ENCODE measurements around the gene WNT2B. TPM values are rescaled to one million over a fixed set of nuclear protein-coding genes. Genes with fewer than 3 reads are reported as not detected.

The WNT2B gene
- total RNA-seq, 1 donor from 2014 or later: 0.27 TPM

DNA sequence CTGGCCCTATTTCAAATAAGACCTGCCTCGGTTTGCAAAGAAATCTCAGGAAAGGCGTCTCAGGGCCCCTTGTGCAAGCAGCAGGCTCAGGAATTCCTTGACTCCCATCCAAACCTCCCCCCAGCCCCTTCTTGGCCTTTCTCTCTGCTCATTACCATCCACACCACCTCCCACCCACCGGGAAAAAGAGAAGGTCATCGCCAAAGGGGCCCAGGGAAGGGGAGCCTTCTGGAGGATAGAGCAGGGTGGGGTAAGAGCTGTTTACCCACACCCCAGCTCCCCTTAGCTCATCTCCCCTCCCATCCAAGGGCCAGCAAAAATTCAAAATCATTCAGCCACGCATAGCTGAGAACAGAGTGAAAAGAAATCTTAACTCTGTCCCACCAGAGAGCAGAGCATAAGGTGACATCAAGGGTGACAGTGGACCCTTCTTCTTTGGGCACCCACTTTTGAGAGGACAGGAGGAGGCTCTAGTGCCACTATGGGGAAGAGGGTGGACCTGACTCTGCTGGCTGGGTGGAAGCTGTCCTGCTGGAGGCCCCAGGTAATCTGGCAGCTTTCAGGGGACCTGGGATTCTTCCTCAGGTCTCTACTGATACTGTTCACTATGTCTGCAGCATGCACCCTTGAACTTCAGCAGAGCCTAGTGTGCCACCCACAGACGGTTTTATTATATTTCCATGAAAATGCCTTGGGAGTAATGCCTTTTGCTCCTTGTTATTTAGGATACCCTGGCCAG is 3.9 kb upstream of the WNT2B start:
- intact Hi-C loops (cut with micrococcal nuclease): loop anchor here (10.0 kb wide), 2 partner anchors 170 to 450 kb away; partner anchors contain the start of genes MOV10 and SLC16A1

DNA sequence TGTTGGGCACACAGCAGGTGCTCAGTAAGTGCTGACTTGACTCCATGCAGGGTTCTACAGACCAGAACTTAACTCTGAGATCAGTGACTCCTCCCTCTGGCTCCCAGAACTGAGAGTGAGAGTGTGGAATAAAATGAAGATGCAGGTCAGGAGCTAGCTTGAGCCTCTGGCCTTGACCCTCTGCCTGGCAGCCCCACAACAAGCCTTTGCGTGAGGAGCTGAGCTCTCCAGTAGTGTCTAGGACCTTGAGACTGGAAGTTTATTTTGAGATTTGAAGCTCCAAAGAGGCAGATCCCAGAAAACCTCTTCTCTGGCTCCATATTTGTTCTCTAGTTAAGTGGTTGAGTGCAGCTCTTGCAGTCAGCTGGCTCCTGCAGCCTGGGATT is 3.4 kb upstream of the WNT2B start:
- intact Hi-C loops (cut with micrococcal nuclease): loop anchor here (10.0 kb wide), 2 partner anchors 169 to 449 kb away; partner anchors contain the start of genes MOV10 and SLC16A1

DNA sequence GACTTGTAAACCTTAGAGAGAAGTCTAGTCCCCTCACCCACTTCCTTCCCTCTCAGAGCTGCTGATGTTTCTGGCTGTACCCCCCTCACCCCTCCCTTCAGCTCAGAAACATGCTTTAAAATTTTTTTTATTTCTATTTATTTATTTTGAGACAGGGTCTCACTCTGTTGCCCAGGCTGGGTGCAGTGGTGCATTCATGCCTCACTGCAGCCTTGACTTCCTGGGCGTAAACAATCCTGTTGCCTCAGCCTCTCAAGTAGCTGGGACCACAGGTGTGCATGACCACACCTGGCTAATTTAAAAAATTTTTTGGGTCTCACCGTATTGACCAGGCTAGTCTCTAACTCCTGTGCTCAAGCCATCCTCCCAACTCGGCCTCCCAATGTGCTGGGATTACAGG is 2.9 kb upstream of the WNT2B start:
- intact Hi-C loops (cut with micrococcal nuclease): loop anchor here (10.0 kb wide), 2 partner anchors 169 to 449 kb away; partner anchors contain the start of genes MOV10 and SLC16A1

DNA sequence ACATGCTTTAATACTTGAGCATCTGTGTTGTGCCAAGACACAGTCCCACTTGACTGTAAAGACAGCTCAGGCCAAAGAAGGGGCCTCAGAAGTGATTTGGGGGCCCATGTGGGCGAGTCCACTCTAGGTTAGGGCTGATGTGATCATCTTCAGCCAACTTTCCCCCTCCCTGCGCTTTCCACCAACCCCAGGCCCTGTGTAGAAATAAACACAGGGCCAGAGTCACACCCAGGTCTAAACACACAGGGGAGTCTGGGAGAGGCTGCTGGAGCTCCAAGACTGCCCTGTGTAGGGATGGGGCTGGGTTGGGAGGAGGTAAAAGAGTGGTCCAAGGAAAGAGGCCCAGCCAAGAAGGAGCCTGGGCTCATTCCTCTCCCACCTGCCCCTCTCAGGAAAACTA is 2.5 kb upstream of the WNT2B start:
- intact Hi-C loops (cut with micrococcal nuclease): loop anchor here (10.0 kb wide), 2 partner anchors 168 to 448 kb away; partner anchors contain the start of genes MOV10 and SLC16A1

DNA sequence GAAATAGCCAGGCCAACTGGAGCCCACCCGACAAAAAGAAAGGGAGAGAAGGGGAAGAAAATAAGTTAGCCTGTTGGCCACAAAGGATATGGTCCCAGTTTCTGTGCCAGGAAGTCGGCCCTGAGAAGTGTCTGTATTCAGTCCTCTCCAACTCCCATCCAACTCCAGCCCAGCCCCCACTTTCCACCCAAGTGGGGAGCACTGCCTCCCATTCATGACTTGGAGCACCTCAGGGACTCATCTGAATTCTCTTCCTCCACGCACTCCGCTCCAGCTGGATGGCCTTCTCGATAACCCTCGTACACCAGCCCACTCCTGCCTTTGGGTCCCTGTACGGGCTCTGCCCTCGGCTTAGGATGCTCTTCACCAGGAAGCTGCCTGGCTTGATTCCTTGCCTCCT is 2.0 kb upstream of the WNT2B start:
- intact Hi-C loops (cut with micrococcal nuclease): loop anchor here (1.0 to 10.0 kb wide), 3 partner anchors 168 to 448 kb away; partner anchors contain the start of genes MOV10 and SLC16A1

DNA sequence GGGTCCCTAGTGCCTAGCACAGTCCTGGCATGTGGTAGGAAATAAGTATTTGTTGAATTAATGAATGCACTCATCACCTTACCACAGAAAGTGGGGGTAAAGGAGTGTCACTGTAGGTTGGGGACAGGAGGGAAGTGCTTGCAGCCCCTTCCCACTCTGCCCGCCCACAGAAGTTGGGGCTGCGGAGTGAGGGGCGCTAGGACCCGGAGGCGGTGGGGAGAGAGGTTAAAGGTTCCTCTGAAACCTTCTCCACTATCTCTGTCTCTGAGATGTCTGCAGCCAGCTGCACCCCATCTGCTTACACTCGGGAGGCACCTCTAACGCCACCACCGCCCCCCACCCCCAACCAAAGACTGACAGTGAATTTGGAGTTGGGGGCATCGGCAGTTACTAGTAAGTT is 1.4 kb upstream of the WNT2B start:
- intact Hi-C loops (cut with micrococcal nuclease): loop anchor here (1.0 to 10.0 kb wide), 3 partner anchors 167 to 447 kb away; partner anchors contain the start of genes MOV10 and SLC16A1

DNA sequence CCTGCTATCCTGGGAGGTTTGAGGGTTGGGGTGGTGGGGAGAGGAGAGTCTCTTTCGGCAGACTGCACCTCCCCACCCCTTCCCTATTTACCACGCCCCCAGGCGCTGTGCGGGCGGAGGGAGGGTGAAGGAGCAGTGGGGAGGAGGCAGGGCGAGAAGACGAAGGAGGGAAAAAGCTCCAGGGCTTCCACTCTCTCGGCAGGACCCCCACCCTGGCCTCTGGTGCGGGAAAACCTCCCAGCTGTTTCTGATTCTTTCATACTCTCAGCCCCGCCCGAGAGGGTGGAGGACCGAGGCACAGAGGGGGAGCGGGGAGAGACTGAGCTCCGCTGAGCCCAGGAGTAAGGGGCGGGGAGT is 866 bp upstream of the WNT2B start:
- intact Hi-C loops (cut with micrococcal nuclease): loop anchor here (1.0 to 10.0 kb wide), 6 partner anchors 41 to 447 kb away; partner anchors contain the start of genes MOV10 and SLC16A1

DNA sequence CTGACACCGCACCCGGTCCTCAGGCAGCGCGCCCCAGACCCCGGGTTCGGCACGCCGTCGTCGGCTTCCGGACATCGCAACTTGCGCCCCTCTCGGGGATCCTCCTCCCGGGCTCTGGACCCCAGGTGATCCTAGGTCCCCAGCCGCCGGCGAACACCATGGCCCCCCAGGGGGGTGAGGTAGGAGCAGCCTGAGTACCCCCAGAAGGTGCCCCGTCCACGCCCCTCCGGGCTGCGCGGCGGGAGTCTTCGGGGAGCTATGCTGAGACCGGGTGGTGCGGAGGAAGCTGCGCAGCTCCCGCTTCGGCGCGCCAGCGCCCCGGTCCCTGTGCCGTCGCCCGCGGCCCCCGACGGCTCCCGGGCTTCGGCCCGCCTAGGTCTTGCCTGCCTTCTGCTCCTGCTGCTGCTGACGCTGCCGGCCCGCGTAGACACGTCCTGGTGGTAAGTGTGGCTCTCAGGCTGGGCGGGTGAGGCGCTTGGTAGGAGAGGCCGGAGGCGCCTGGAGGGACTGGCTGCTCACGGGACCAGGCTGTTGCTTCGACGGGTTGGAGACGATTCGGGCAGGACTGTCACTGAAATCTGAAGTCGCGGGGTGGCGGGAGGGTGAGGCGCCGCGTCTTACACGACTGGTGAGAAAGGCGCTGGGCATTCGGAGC is 367 bp downstream of the WNT2B start:
- intact Hi-C loops (cut with micrococcal nuclease): loop anchor here (2.0 to 10.0 kb wide), 5 partner anchors 42 to 446 kb away; partner anchors contain the start of genes MOV10 and SLC16A1

DNA sequence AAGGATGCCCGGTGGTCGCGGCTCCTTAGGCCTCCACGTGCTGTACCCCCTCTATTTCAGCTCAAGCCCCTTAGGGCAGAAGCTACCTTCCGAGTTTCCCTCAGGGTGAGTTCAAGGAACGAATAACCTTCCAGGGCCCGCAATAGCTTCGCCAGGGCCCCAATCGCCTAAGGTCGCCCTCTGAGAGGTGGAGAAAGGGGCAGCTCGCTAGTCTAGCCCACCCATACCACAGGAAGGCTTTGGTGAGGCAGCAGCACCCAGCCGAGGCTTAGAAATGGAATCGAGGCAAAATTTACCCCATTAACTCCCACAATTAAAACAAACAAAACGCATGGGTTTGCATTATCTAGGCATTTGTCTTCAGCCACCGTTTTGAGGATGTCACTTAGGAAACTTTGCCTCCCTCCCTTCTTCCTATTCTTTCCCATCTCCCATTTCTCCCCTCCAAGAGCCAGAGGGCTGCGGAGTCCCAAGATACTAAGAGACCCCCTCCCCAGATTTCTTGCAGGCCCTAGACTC is 954 bp downstream of the WNT2B start:
- intact Hi-C loops (cut with micrococcal nuclease): loop anchor here (2.0 to 10.0 kb wide), 5 partner anchors 43 to 445 kb away; partner anchors contain the start of genes MOV10 and SLC16A1

DNA sequence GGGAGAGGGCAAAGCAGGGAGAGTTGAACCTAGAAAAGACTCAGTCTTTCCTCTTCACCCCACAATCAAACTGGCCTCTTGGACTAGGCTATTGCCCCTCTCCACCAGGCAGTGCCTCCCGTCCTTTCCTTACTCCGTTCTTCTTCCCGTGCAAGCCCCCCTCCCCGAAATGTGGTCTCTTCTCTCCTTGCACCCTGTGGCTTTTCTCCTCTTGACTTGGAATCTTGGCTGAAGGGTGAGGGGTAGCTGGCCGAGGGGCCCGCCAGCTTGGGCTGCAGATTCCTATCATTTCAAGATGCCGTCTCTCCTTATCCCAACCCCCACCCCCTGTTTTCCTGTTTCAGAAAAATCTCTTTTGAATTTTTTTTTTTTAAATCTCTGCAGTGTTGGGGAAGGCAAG is 1.6 kb downstream of the WNT2B start:
- intact Hi-C loops (cut with micrococcal nuclease): no loop called here

DNA sequence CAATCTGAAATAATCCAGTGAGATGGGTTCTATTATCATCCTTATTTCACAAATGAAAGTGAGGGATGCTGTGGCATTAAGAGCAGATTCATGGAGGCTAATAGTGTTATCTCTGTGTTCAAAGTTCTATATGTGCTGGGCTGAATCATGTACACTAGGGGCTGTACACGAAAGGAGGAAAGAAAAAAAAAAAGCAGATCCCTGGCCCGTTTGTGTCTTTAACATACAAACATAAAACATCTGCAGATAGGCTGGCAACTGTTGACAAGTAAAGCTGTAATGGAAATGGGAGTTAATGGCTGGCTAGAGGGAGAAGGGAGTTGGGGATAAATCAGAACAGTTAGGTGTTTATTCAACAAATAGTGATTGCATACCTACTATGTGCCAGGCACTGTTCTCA is 3.1 kb downstream of the WNT2B start:
- intact Hi-C loops (cut with micrococcal nuclease): no loop called here

DNA sequence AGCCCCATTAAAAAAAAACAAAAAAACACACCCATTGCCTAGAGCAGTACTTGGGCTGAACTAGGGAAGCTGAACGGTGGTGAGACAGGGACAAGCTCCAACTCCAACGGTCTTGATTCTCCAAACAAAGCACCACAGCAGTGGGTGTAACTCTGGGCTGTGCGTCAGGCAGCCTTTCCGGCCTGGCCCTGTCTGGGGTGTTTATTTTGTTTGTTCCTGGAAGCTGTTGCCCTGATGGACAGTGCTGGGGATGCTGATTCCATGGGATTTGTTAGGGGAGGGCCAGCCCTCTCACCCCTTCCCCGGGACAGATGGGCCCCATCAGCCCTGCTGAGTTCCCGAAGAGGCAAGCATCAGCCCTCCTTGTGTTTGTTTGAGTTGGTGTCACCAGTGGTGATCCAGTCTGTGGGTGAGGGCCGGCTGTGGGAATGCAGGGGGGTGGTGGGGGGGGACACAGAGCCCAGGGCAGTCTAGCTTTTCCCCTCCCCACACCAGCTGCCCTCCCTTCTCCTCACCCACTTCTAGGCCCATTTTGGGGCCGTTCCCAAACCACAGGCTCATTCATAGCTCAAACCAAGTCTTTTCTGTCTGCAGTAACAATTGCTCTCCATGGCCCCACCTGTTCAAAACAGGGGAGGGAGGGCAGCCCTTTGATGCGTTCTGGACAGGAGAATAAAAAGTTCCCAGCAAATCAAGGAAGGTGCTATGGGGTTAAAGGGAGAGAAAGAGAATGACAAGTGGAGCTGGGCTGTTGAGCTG is 4.5 kb downstream of the WNT2B start:
- intact Hi-C loops (cut with micrococcal nuclease): no loop called here

DNA sequence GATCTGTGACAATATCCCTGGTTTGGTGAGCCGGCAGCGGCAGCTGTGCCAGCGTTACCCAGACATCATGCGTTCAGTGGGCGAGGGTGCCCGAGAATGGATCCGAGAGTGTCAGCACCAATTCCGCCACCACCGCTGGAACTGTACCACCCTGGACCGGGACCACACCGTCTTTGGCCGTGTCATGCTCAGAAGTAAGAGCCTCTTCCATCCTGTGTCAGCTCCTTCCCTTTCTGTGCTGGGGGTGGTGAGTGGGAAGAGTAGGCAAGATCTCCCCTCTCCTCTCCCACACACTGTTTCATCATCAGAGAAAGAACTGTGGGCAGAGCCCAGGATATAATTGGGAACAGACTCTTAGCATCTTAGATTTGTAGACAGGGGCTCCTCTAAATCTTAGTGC is 6.1 kb downstream of the WNT2B start:
- intact Hi-C loops (cut with micrococcal nuclease): no loop called here

DNA sequence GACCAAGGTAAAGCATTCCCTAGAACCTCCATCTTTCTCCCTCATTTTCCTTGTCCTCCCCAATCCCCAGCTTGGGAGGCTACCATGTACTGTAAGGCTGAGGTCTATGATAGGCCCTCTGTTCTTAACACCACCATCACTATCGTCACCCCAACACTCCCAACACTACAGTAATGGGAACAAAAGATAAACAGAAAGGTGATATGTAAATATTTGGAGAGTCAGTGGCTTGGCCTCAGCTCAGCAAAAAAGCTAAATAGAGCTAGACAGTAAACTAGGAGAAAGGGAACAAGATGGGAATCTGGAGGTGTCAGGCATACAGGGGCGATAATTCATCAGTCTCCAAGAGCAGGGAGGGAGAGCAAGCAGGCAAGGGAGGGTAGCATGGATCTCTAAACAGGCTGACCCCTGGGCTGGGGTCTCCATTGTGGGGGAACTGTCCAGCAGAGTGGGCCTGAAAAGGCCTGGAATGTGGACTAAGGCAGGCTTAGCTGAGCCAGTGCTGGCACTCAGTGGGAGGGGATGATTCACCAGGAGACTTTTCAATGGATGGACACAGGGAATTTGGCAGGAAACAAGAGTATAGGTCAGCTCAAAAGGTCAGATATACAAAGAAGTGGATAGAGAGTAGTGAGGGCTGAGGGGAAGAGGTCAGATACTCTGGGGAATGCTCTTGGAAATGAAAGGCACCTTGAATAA is 6.7 kb downstream of the WNT2B start:
- intact Hi-C loops (cut with micrococcal nuclease): no loop called here

DNA sequence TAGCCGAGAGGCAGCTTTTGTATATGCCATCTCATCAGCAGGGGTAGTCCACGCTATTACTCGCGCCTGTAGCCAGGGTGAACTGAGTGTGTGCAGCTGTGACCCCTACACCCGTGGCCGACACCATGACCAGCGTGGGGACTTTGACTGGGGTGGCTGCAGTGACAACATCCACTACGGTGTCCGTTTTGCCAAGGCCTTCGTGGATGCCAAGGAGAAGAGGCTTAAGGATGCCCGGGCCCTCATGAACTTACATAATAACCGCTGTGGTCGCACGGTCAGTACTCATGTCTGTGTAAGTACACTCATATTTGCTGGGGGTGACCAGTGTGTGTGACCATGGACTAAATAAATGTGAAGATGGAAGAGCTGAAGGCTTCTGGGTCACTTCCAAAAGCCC is 7.4 kb downstream of the WNT2B start:
- intact Hi-C loops (cut with micrococcal nuclease): no loop called here

DNA sequence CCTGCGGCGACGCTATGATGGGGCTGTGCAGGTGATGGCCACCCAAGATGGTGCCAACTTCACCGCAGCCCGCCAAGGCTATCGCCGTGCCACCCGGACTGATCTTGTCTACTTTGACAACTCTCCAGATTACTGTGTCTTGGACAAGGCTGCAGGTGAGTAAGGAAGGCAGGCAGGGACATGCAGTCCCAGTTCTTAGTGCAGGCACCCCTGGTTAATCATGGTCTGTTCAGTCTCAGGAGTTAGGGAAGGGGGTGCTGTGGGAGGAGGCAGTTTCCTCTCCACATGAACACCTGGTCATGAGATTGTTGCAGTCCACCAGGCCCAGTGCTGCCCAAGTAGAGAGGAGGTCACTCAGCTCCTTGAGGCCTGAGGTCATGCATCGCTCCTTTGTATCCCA is 8.5 kb downstream of the WNT2B start:
- intact Hi-C loops (cut with micrococcal nuclease): no loop called here

DNA sequence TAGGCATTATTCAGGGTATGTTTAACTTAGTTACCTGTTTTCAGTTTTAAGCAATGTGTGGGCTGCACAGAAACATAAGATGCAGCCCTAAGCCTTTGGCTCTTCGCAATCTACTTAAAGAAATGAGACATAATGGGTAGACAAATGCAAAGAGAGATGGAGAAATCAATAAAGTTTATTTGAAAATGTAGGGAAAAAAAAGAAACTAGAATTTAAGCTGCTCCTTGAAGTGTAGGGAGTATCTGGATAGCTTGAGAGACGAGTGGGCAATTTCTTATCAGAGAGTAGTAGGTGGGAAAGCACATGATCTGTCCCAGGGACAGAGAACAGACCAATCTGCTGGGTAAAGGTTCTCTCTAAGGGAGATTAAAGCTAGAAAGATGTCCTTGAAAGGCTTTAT is 8.9 kb downstream of the WNT2B start:
- intact Hi-C loops (cut with micrococcal nuclease): no loop called here

DNA sequence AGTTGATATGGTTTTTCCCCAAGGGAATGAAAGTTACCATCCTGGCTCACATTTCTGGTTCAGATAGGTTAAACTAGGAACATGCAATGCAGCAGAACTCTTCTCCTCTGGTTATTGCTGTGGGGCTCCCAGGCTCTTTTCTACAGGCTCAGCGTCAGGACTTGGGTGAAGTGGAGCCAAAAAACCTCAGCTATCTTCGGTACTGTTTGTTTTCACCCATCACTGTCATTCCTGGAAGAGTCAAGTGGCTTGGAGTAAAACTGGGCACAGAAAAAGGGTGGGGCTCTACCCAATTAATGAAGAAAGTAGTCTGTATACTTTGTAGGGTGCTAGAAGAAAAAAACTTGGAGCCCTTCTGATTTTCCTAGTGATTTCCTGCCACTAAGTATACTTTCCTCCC is 9.4 kb downstream of the WNT2B start:
- intact Hi-C loops (cut with micrococcal nuclease): no loop called here

DNA sequence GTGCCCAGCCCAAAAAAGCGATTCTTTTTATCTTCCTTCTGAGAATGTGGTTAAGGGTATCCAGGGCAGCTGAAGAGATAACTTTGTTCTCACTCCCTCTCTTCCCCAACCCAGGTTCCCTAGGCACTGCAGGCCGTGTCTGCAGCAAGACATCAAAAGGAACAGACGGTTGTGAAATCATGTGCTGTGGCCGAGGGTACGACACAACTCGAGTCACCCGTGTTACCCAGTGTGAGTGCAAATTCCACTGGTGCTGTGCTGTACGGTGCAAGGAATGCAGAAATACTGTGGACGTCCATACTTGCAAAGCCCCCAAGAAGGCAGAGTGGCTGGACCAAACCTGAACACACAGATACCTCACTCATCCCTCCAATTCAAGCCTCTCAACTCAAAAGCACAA is 11.4 kb downstream of the WNT2B start:
- intact Hi-C loops (cut with micrococcal nuclease): no loop called here

DNA sequence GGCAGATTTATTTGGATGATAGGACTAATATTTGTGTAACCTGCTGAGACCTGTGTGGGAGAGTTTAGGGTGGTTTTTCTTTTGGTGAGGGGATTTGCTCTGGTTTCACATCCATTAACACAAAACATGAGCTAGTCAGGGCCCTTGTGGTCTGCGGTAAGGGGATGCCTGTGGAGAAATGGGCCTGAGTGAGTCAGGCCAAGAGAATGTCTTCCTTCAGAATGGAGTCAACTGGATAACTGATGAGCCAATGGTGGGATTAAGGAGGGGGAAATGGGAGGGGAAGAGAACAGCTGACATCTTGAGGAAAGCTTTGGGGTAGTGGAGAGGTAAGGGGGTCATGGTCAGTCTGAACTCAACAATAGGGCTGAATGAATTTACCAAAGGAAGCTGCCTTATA is 13.9 kb downstream of the WNT2B start:
- intact Hi-C loops (cut with micrococcal nuclease): no loop called here

DNA sequence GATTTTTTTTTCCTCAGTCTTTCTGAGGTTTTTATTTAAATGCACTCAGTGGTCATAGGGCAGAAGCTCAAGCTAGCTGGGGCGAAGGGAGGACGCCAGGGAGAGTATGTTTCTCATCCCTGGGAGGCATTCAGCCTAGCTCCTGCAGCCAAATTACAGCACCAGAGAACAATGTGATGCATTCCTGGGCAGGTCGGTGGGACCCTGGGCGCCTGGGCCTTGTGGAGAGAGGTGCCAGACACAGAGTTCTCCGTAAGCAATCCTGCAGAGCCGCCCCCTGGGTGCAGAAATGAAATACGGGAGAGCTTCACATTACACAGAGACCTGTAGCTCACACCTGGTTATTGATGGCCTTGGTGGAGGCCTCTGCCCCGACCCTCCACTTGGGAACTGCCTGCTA is 15.5 kb downstream of the WNT2B start:
- intact Hi-C loops (cut with micrococcal nuclease): no loop called here

All from T-helper 1 cell treated with Interleukin-12 subunit alpha and Interleukin-12 subunit beta and Interleukin-4 antibody, amounts not matched to agents 30 ng/mL and 1 ng/mL, for 36 hours (primary cell).